ENCODE measurements around the gene CERS6.

Gene CERS6

DNA sequence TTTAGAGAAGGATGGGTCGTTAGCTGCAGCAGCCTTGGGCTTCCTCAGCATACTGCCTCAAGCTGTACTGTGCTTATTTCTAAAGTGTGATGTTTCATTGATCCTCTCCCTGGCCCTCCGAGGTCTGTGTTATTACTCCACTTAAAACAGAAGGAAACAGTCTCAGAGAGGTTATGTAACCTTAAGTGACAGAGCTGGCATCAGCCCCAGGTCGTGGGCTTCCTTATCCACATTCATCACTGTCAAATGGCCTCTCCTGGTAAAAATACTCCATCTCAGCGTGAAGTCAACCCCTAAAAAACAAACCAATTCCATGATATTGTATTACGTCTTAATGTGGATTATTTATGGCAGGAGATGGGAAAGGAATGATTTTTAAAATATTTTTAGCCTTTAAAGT lies 193.0 kb downstream of the CERS6 start:
- in situ Hi-C loops (cut with HindIII; ENCODE audit: low sequenced_read_pairs) = no loop called here
- TF ChIP-seq, protein P1, sequence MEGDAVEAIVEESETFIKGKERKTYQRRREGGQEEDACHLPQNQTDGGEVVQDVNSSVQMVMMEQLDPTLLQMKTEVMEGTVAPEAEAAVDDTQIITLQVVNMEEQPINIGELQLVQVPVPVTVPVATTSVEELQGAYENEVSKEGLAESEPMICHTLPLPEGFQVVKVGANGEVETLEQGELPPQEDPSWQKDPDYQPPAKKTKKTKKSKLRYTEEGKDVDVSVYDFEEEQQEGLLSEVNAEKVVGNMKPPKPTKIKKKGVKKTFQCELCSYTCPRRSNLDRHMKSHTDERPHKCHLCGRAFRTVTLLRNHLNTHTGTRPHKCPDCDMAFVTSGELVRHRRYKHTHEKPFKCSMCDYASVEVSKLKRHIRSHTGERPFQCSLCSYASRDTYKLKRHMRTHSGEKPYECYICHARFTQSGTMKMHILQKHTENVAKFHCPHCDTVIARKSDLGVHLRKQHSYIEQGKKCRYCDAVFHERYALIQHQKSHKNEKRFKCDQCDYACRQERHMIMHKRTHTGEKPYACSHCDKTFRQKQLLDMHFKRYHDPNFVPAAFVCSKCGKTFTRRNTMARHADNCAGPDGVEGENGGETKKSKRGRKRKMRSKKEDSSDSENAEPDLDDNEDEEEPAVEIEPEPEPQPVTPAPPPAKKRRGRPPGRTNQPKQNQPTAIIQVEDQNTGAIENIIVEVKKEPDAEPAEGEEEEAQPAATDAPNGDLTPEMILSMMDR (IDR thresholded peaks at IDR 0.05; ENCODE audit: low read depth, low read length) = no peak
- H3K4me3 ChIP-seq (ENCODE audit: low read depth, low read length) = no peak overlapping the region
- DNase-seq (ENCODE audit: low read depth, low spot score) = no peak

DNA sequence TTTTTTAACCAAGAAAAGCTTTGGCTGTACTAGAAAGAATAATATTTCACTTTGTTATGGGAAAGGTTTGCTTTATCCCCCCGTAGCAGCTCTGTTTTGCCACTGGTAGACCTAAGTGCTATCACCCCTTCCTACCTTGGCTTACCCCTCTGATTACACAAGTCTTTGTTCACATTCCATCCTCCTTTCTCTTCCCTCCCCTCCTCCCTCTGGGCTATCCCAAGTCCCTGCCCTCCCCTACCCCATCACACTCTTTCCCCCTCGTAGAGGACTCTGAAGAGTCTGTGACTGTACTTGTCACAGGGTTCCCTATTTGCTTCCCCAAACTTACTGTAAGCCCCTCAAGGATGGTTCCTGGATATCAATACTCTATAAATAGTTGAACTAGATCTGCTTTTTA lies 193.5 kb downstream of the CERS6 start:
- no peak overlapping the region for H3K4me3 ChIP-seq (ENCODE audit: low read depth, low read length)
- no peak for DNase-seq (ENCODE audit: low read depth, low spot score)
- TF ChIP-seq, protein P1 (IDR thresholded peaks at IDR 0.05; ENCODE audit: low read depth, low read length) = no peak
- in situ Hi-C loops (cut with HindIII; ENCODE audit: low sequenced_read_pairs) = no loop called here

DNA sequence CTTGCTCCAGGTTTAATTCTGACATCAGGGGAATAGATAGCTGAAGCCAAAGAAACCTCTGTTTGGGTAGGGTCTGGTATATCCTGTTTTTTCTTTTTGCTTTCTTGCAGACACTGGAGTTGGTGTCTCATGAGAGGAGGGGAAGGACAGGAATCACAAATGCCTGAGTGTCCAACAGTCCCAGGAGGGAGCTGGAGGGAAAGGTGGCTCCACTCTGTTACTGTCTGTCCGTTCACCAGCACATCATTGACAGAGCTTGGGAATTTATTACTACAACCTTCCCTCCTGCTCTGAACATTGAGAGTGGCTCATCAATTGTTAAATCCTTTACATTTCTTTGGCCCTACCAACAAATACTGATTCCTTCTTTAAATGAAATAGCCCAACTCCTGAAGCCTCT lies 194.1 kb downstream of the CERS6 start:
- no peak overlapping the region for H3K4me3 ChIP-seq (ENCODE audit: low read depth, low read length)
- in situ Hi-C loops (cut with HindIII; ENCODE audit: low sequenced_read_pairs) = no loop called here
- TF ChIP-seq, protein P1 (IDR thresholded peaks at IDR 0.05; ENCODE audit: low read depth, low read length) = no peak
- DNase-seq (ENCODE audit: low read depth, low spot score) = no peak

DNA sequence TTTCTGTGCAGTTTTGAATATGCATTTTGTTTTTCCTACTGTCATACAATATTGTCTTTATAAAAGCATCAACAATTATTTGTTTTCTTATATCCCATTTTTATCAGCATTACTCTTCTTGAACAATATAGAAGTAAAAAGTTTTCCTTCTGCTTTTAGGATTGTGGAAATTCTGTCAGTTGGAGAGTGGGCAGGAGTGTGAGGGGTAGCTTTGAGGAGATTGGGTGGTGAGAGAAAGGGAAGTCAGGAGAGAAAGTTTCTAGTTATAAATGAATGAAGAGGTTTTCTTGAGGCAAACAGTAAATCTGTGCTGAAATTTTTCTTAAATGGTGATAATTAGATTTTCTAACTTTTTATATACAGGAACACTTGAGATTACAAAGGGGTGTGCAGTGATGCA lies 194.7 kb downstream of the CERS6 start:
- H3K4me3 ChIP-seq (ENCODE audit: low read depth, low read length) = no peak overlapping the region
- no peak for DNase-seq (ENCODE audit: low read depth, low spot score)
- in situ Hi-C loops (cut with HindIII; ENCODE audit: low sequenced_read_pairs) = no loop called here
- TF ChIP-seq, protein P1 (IDR thresholded peaks at IDR 0.05; ENCODE audit: low read depth, low read length) = no peak

DNA sequence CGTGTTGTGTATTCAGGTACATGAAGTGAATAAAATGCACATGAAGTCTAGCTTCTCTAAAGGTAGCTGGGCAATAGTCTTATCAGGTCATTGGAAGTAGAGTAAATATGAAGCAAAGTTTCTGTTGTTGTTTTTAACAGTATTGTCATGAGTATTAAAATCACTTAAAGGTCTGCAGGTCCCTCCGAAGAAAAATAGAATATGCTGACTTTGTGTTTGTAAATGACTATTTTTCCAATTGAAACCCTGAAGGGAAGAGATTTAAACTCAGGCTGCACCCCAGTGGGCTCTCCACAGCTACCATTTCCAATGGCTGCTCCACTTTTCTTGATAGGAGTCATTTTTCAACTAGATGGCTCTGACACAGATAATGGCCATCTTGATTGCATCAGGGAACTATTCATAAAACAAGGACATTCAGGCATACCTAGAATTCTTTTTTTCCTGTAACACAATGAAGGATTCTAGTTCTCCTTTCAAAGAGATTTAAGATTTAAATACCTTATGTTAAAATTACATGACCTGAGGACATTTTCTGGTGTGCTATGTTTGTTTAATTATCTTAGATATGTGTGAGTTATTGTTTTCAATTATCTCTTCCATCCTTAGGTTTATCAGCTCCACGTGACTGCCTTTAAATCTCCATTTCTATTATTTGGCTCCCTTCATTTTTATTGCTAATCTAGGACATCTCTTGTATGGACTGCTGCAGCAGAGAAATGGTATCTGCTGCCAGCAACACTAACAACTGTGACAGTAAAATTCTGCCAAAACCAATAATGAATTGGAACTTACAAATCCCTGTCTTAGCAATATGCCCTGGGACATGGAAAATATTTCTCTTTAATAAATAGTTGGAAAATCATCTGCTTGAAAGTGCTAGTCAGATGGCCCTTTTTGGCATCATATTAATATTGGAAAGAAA lies 197.2 kb downstream of the CERS6 start:
- in situ Hi-C loops (cut with HindIII; ENCODE audit: low sequenced_read_pairs) = no loop called here
- no peak for DNase-seq (ENCODE audit: low read depth, low spot score)
- TF ChIP-seq, protein P1 (IDR thresholded peaks at IDR 0.05; ENCODE audit: low read depth, low read length) = no peak
- no peak overlapping the region for H3K4me3 ChIP-seq (ENCODE audit: low read depth, low read length)

DNA sequence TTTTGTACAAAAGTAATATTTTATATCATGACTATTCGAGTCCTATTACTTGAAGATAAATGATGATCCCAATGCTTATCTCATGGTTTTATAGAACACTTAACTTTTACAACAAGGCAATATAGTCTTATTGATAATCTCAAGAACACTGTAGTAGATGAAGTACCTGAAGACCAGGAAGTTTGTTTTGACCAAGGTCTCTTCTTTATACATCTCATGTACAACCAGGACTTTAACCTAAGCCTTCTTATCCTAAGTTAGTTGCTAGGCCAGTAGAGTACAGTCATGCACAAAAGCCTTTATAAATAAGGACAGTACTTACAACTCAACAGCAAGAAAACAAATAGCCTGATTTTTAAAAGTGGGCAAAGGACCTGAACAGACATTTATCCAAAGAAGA lies 198.6 kb downstream of the CERS6 start:
- TF ChIP-seq, protein P1 (IDR thresholded peaks at IDR 0.05; ENCODE audit: low read depth, low read length) = no peak
- DNase-seq (ENCODE audit: low read depth, low spot score) = no peak
- in situ Hi-C loops (cut with HindIII; ENCODE audit: low sequenced_read_pairs) = no loop called here
- no peak overlapping the region for H3K4me3 ChIP-seq (ENCODE audit: low read depth, low read length)
